NB4 (cell line): ENCODE data around the gene CPXM1.

Experiments used
- DNase-seq: peaks from one replicate; pipeline ENCODE4 v3.0.0; 2010; ENCODE audit warnings: low read depth
- H3K4me3 ChIP-seq: one replicate; pipeline ENCODE4 v1.5.1; 2011; ENCODE audit warnings: mild to moderate bottlenecking, low read depth, low read length, moderate library complexity
- CTCF ChIP-seq: IDR thresholded peaks from one replicate; pipeline ENCODE4 v1.5.1; 2012; ENCODE audit warnings: low read depth, low read length
- MAX ChIP-seq: IDR thresholded peaks from 2 replicates; pipeline ENCODE4 v1.6.1; 2011; ENCODE audit warnings: low read depth, low read length
- MYC ChIP-seq: IDR thresholded peaks from 2 replicates; pipeline ENCODE4 v1.6.1; 2011; ENCODE audit warnings: low read depth, low read length
- POLR2A ChIP-seq: IDR thresholded peaks from 2 replicates; pipeline ENCODE4 v1.6.1; 2011; ENCODE audit warnings: mild to moderate bottlenecking; ENCODE audit not compliant: insufficient read length; ENCODE audit errors: extremely low read depth

CPXM1 gene

GRCh38 chr20:2761885-2762284 lies 38.5 kb downstream of the CPXM1 start:
- no peak for DNase-seq
- TF ChIP-seq MAX = no peak
- no peak for TF ChIP-seq POLR2A
- no peak for TF ChIP-seq MYC
- TF ChIP-seq CTCF = no peak

GRCh38 chr20:2760952-2761305 lies 39.5 kb downstream of the CPXM1 start:
- TF ChIP-seq MAX (no peak), POLR2A (no peak), CTCF (no peak), MYC (no peak)
- no peak overlapping the region for H3K4me3 ChIP-seq
- DNase-seq = no peak

More at GRCh38 chr20:2761885-2762284, 38.5 kb downstream of the CPXM1 start:
- H3K4me3 ChIP-seq = no peak overlapping the region

- DNase-seq = no peak
- no peak overlapping the region for H3K4me3 ChIP-seq
- no peak for TF ChIP-seq MAX
Measured at GRCh38 chr20:2760297-2760951, 40.0 kb downstream of the CPXM1 start.

GRCh38 chr20:2759603-2760296 lies 40.7 kb downstream of the CPXM1 start:
- no peak for DNase-seq
- H3K4me3 ChIP-seq = no peak overlapping the region
- TF ChIP-seq MAX = no peak
- no peak for TF ChIP-seq MYC
- TF ChIP-seq POLR2A = no peak
- TF ChIP-seq CTCF = no peak

GRCh38 chr20:2759143-2759542 lies 41.3 kb downstream of the CPXM1 start:
- no peak for DNase-seq
- no peak overlapping the region for H3K4me3 ChIP-seq
- TF ChIP-seq MYC (no peak), MAX (no peak), CTCF (no peak), POLR2A (no peak)

GRCh38 chr20:2757969-2758368 lies 42.5 kb downstream of the CPXM1 start:
- TF ChIP-seq CTCF (no peak), MAX (no peak), MYC (no peak), POLR2A (no peak)
- no peak overlapping the region for H3K4me3 ChIP-seq
- DNase-seq = no peak
